ENCODE results near the gene LALBA.
"Not testable (repeated sequence)": the region's sequence is repeated elsewhere in the genome, so short reads cannot be mapped to it uniquely, and the experiment has no call there.

Gene LALBA

DNA sequence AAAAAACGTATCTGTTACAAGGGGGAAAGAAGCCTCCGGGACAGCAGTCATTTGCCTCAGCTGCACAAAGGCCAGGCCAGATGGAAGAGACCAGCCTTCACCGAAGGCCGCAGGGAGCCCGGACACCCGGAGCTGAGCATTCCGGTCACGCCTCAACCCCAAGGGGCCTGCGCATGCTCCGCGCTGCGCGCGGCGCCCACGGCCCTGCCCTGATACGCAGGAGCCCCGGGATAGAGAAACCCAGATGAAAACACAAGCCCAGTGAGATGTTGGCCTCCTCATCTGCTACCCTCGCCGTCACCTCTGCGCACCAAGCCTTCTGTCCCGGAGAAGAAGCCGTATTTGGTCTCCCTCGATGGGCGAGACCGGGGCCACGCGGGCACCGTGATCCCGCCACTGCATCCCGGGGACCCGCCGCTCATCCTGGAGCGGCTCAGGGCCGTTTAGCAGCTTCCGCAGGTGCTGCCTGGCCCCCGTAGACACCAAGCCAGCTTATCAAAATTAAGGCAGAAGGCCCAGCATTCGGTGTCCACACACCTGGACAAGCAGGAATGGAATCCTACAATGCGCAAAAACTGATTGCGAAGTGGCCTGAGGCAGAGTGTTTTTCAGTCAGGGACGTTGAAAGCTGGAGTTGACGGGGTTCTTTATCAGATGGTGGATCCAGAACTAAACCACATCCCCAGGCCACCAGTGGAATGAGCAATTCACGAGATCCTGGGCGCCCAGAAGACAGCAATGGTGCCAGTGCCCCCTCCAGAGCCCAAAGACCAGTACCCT is 41.8 kb downstream of the LALBA start:
- no peak for DNase-seq

DNA sequence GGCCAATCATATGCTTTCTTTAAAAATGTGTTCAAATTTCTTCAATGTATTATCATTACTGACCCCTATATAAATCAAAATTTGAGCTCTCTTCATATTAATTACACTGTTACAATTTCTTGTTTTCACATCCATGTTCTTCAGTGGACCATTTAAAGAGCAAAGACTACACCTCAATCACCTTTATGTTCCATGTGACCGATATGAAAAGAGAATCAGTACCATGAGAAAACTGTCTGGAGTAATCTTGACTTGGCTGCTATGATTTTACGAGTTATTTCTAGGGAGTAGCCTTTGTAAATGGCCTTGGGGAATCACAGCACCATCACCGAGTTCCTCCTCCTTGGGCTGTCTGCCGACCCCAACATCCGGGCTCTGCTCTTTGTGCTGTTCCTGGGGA is 44.5 kb downstream of the LALBA start, which contains the start of gene OR8S1:
OR8S1 (plus strand) TSS at position 301 of the 400 bp plus-strand sequence; CDS start at position 301, 0 bp downstream.
- no peak for DNase-seq

DNA sequence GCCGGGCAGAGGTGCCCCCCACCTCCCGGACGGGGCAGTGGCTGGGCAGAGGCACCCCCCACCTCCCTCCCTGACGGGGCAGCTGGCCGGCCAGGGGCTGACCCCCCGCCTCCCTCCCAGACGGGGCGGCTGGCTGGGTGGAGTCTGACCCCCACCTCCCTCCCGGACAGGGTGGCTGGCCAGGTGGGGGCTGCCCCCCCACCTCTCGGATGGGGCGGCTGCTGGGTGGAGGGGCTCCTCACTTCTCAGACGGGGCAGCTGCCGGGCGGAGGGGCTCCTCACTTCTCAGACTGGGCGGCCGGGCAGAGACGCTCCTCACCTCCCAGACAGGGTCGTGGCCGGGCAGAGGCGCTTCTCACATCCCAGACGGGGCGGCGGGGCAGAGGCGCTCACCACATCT is 49.5 kb downstream of the LALBA start:
- not testable (repeated sequence) for DNase-seq
